Esophagus muscularis mucosa (tissue), 4 donors: ENCODE measurements around the gene NRARP.
"Not testable (repeated sequence)": the region's sequence is repeated elsewhere in the genome, so short reads cannot be mapped to it uniquely, and the experiment has no call there.

Source experiments
- CTCF ChIP-seq, 3 experiments: fragments of 200-600 bp in 2 of 3; fragments of 450-650 bp in 1 of 3; sonication (generic) in 2 of 3; IDR thresholded peaks; one replicate each; pipeline ENCODE4 v1.5.1; 2017 to 2019; ENCODE audit warnings: antibody characterized with exemption in 3 of 3, mild to moderate bottlenecking in 2 of 3, moderate library complexity in 1 of 3
- EP300 ChIP-seq: sonication (generic); formaldehyde crosslinking; IDR thresholded peaks from one replicate; pipeline ENCODE4 v1.6.1; 2017; ENCODE audit warnings: antibody characterized with exemption
- POLR2A ChIP-seq: fragments of 450-650 bp; IDR thresholded peaks from one replicate; pipeline ENCODE4 v1.6.1; 2017; ENCODE audit warnings: antibody characterized with exemption, moderate library complexity, mild to moderate bottlenecking, low read depth
- POLR2AphosphoS5 ChIP-seq, 2 donors: sonication (generic); formaldehyde crosslinking; IDR thresholded peaks; one replicate each; pipeline ENCODE4 v1.6.1; 2017; ENCODE audit warnings: antibody characterized with exemption in 2 of 2

- not testable (repeated sequence) for TF ChIP-seq CTCF (IDR thresholded peaks at IDR 0.05); POLR2A; POLR2AphosphoS5 (IDR thresholded peaks at IDR 0.05); EP300
Observed at GRCh38 chr9:137327641-137328550, 25.8 kb upstream of the NRARP start.
